ENCODE results near the gene BARX2.

Gene BARX2

DNA sequence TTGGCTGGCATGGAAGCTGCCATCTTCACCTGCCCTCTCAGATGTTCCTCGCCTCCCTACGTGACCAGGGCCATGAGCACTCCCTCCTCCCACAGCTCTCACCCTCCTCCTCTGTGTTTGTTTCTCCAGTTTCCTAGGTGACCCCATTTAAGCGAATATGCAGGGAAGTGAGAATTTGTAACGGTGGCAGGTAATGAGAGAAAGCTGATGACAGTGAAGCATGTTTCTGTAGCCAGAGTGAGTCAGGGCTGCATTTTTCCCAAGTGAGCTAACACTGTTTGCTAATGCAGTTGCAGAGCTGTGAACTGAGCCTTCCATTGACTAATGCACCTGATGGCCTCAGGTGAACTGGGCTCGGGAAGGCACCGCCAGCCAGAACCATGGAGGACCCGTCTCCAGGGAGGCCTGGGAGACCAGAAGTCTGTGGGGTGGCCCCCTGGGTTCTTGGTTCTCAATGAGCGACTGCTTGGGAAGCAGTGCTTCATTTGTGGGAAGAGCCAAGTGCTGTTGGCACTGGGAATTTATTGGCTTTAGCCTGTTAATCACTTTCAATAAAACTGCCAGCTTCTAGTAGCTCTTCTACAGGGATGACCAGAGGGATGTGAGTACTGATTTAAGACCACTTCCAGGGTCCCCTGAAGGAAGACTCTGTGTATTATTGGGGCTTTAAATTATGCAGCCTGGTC lies 64.5 kb downstream of the BARX2 start:
- TF ChIP-seq SPI1 (IDR thresholded peaks at IDR 0.05; ENCODE audit: borderline replicate concordance, low read depth) (no peak), GABPA (IDR thresholded peaks at IDR 0.05; ENCODE audit: low read depth) (no peak), POLR2AphosphoS5 (IDR thresholded peaks at IDR 0.05; ENCODE audit: low read depth) (no peak)
- TF ChIP-seq, protein P1, sequence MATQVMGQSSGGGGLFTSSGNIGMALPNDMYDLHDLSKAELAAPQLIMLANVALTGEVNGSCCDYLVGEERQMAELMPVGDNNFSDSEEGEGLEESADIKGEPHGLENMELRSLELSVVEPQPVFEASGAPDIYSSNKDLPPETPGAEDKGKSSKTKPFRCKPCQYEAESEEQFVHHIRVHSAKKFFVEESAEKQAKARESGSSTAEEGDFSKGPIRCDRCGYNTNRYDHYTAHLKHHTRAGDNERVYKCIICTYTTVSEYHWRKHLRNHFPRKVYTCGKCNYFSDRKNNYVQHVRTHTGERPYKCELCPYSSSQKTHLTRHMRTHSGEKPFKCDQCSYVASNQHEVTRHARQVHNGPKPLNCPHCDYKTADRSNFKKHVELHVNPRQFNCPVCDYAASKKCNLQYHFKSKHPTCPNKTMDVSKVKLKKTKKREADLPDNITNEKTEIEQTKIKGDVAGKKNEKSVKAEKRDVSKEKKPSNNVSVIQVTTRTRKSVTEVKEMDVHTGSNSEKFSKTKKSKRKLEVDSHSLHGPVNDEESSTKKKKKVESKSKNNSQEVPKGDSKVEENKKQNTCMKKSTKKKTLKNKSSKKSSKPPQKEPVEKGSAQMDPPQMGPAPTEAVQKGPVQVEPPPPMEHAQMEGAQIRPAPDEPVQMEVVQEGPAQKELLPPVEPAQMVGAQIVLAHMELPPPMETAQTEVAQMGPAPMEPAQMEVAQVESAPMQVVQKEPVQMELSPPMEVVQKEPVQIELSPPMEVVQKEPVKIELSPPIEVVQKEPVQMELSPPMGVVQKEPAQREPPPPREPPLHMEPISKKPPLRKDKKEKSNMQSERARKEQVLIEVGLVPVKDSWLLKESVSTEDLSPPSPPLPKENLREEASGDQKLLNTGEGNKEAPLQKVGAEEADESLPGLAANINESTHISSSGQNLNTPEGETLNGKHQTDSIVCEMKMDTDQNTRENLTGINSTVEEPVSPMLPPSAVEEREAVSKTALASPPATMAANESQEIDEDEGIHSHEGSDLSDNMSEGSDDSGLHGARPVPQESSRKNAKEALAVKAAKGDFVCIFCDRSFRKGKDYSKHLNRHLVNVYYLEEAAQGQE (IDR thresholded peaks at IDR 0.05; ENCODE audit: insufficient replicate concordance, low read depth): no peak
- TF ChIP-seq, protein P2, sequence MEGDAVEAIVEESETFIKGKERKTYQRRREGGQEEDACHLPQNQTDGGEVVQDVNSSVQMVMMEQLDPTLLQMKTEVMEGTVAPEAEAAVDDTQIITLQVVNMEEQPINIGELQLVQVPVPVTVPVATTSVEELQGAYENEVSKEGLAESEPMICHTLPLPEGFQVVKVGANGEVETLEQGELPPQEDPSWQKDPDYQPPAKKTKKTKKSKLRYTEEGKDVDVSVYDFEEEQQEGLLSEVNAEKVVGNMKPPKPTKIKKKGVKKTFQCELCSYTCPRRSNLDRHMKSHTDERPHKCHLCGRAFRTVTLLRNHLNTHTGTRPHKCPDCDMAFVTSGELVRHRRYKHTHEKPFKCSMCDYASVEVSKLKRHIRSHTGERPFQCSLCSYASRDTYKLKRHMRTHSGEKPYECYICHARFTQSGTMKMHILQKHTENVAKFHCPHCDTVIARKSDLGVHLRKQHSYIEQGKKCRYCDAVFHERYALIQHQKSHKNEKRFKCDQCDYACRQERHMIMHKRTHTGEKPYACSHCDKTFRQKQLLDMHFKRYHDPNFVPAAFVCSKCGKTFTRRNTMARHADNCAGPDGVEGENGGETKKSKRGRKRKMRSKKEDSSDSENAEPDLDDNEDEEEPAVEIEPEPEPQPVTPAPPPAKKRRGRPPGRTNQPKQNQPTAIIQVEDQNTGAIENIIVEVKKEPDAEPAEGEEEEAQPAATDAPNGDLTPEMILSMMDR (IDR thresholded peaks at IDR 0.05; ENCODE audit: insufficient read depth, low read length): no peak
- Histone ChIP-seq H3K27ac (replicated peaks) (no peak overlapping the region), H3K4me3 (replicated peaks; ENCODE audit: insufficient read depth, low read length) (no peak overlapping the region), H3K27me3 (ENCODE audit: insufficient read depth, poor library complexity, severe bottlenecking) (no peaks in the 10 kb centered on the region)
- no peak for DNase-seq (ENCODE audit: low read depth in 1 of 2, low spot score in 1 of 2)

DNA sequence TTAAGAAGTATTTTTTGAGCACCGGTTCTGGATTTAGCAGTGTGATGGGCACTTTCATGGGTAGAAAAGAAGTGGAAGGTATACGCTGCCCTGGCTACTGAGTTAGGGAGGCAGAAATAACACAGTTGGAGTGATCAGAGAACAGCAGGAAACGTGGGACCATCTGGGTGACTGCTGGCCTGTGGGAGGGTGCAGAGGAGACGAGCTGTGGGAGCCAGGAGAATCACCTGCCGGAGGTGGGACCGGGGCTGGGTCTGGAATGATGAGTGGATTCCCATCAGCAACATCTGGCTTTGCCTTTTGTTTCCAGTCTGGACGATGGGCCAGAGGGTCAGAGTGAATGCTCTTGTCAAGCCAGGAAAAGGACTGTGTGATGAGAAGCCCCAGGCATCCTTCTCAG lies 66.5 kb downstream of the BARX2 start:
- Histone ChIP-seq H3K27me3 (ENCODE audit: insufficient read depth, poor library complexity, severe bottlenecking) (no peaks in the 10 kb centered on the region), H3K4me3 (replicated peaks; ENCODE audit: insufficient read depth, low read length) (no peak overlapping the region), H3K27ac (replicated peaks) (no peak overlapping the region)
- DNase-seq (ENCODE audit: low read depth in 1 of 2, low spot score in 1 of 2): no peak
- TF ChIP-seq GABPA (IDR thresholded peaks at IDR 0.05; ENCODE audit: low read depth) (no peak), SPI1 (IDR thresholded peaks at IDR 0.05; ENCODE audit: borderline replicate concordance, low read depth) (no peak), POLR2AphosphoS5 (IDR thresholded peaks at IDR 0.05; ENCODE audit: low read depth) (no peak)
- TF ChIP-seq, protein P2 (IDR thresholded peaks at IDR 0.05; ENCODE audit: insufficient read depth, low read length): no peak
- TF ChIP-seq, protein P1 (IDR thresholded peaks at IDR 0.05; ENCODE audit: insufficient replicate concordance, low read depth): no peak

DNA sequence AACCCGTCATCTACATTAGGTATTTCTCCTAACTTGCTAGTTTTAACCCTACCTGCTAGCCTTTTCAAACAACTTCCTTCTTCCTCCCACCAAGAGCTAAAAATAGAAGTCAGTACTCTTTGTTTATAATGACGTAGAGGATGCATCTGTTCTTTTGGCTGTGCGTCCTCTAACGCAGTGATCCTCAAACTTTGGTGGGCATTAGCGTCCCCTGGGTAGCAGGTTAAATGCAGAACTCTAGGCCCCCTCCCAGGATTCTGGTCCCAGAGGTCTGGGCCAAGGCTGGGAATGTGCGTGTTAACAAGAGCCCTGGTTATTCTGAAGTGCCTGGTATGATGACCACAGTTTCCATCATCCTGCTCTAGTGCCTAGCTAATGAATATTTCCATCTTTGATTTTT lies 67.6 kb downstream of the BARX2 start:
- Histone ChIP-seq H3K27ac (replicated peaks) (no peak overlapping the region), H3K27me3 (ENCODE audit: insufficient read depth, poor library complexity, severe bottlenecking) (no peaks in the 10 kb centered on the region), H3K4me3 (replicated peaks; ENCODE audit: insufficient read depth, low read length) (no peak overlapping the region)
- no peak for DNase-seq (ENCODE audit: low read depth in 1 of 2, low spot score in 1 of 2)
- TF ChIP-seq, protein P1 (IDR thresholded peaks at IDR 0.05; ENCODE audit: insufficient replicate concordance, low read depth): no peak
- TF ChIP-seq, protein P2 (IDR thresholded peaks at IDR 0.05; ENCODE audit: insufficient read depth, low read length): no peak
- TF ChIP-seq GABPA (IDR thresholded peaks at IDR 0.05; ENCODE audit: low read depth) (no peak), SPI1 (IDR thresholded peaks at IDR 0.05; ENCODE audit: borderline replicate concordance, low read depth) (no peak), POLR2AphosphoS5 (IDR thresholded peaks at IDR 0.05; ENCODE audit: low read depth) (no peak)
